Neural cell (in vitro differentiated cells): ENCODE results near the gene PTPRG.

ENCODE experiments used
- EP300 ChIP-seq: fragments of 450-650 bp; conservative IDR thresholded peaks from 2 replicates; pipeline ENCODE4 v1.6.1; 2014; ENCODE audit warnings: antibody characterized with exemption, mild to moderate bottlenecking, moderate library complexity; ENCODE audit not compliant: poor library complexity, severe bottlenecking
- POLR2AphosphoS5 ChIP-seq: IDR thresholded peaks from 2 replicates; pipeline ENCODE4 v1.6.1; 2012
- RAD21 ChIP-seq: fragments of 450-650 bp; conservative IDR thresholded peaks from 2 replicates; pipeline ENCODE4 v1.6.1; 2014; ENCODE audit warnings: antibody characterized with exemption, mild to moderate bottlenecking, moderate library complexity

DNA sequence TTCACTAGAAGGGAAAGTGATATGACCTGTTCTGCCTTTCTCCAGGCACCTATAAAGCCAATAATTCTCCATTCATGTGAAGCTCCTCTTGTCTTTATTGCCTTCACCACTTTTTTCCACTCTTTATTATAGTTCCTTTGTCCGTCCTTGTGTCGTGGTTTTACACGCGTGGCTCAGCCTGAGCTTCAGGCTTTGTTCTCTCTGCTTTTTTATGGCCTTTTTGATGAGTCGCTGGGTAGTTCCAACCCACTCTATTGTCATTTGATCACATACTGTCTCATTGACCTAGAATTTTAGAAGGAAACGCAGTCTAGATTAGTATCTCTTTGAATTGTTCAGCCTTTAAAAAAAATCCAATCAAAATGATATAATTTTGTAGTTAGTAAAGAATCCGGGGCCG lies 403.2 kb downstream of the PTPRG start:
- TF ChIP-seq EP300 (no peak), POLR2AphosphoS5 (no peak), RAD21 (no peak)
